ENCODE results near the gene GTF2A1L. TPM values are rescaled to one million over a fixed set of nuclear protein-coding genes. Genes with fewer than 3 reads are reported as not detected.
A peak's percentile ranks its signal among the peaks of the same experiment; 100 is the strongest.

Gene GTF2A1L
- total RNA-seq, 1 donor from 2014 or later = 0.26 TPM

DNA sequence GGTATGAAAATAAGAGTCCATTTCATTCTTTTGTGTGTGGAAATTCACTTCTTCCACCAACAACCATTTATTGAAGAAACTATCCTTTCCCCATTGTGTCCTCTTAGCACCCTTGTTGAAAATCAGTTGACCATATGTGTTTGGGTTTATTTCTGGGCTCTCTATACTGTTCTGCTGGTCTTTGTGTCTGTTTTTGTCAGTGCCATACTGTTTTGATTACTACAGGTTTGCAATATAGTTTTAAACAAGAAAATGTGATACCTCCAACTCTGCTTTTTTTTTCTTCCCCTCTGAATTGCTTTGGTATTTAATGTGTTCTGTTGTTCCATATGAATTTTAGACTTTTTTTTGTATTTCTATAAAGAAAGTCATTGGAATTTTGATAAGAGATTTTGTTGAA is 8.4 kb downstream of the GTF2A1L start:
- no peaks in the 10 kb centered on the region for H3K27me3 ChIP-seq (ENCODE audit: control insufficient read depth, insufficient read depth, low read length)
- H3K4me3 ChIP-seq (ENCODE audit: low read depth, low read length) = no peak overlapping the region
- DNase-seq (ENCODE audit: low read depth) (no peak), FAIRE-seq (no peak)
- TF ChIP-seq, protein P1, sequence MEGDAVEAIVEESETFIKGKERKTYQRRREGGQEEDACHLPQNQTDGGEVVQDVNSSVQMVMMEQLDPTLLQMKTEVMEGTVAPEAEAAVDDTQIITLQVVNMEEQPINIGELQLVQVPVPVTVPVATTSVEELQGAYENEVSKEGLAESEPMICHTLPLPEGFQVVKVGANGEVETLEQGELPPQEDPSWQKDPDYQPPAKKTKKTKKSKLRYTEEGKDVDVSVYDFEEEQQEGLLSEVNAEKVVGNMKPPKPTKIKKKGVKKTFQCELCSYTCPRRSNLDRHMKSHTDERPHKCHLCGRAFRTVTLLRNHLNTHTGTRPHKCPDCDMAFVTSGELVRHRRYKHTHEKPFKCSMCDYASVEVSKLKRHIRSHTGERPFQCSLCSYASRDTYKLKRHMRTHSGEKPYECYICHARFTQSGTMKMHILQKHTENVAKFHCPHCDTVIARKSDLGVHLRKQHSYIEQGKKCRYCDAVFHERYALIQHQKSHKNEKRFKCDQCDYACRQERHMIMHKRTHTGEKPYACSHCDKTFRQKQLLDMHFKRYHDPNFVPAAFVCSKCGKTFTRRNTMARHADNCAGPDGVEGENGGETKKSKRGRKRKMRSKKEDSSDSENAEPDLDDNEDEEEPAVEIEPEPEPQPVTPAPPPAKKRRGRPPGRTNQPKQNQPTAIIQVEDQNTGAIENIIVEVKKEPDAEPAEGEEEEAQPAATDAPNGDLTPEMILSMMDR (IDR thresholded peaks at IDR 0.05; ENCODE audit: insufficient read depth, low read length, severe bottlenecking) = no peak
- H3K36me3 ChIP-seq (ENCODE audit: control insufficient read depth, insufficient read depth, low read length) = no peaks in the 10 kb centered on the region

- DNase-seq (ENCODE audit: low read depth) (no peak), FAIRE-seq (no peak)
- H3K4me3 ChIP-seq (ENCODE audit: low read depth, low read length) = no peak overlapping the region
- H3K27me3 ChIP-seq (ENCODE audit: control insufficient read depth, insufficient read depth, low read length) = no peaks in the 10 kb centered on the region
- H3K36me3 ChIP-seq (ENCODE audit: control insufficient read depth, insufficient read depth, low read length) = no peaks in the 10 kb centered on the region
- TF ChIP-seq, protein P1 (IDR thresholded peaks at IDR 0.05; ENCODE audit: insufficient read depth, low read length, severe bottlenecking) = no peak
Observed at GRCh38 chr2:48633143-48633542, 15.5 kb downstream of the GTF2A1L start.

- FAIRE-seq = no peak
- H3K27me3 ChIP-seq (ENCODE audit: control insufficient read depth, insufficient read depth, low read length) = no peaks in the 10 kb centered on the region
- H3K36me3 ChIP-seq (ENCODE audit: control insufficient read depth, insufficient read depth, low read length) = no peaks in the 10 kb centered on the region
- H3K4me3 ChIP-seq (ENCODE audit: low read depth, low read length) = no peak overlapping the region
- TF ChIP-seq, protein P1 (IDR thresholded peaks at IDR 0.05; ENCODE audit: insufficient read depth, low read length, severe bottlenecking) = no peak
- no peak for DNase-seq (ENCODE audit: low read depth)
Observed at GRCh38 chr2:48635786-48636185, 18.1 kb downstream of the GTF2A1L start.

DNA sequence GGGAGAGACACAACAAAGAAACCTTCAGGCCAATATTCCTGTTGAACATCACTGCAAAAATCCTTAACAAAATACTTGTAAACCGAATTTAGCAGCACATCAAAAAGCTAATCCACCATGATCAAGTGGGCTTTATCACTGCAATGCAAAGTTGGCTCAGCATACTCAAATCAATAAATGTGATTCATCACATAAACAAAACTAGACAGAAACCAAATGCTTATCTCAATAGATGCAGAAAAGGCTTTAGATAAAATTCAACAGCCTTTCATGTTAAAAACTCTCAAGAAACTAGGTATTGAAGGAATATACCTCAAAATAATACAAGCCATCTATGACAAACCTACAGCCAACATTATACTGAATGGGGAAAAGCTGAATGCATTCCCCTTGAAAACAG is 20.6 kb downstream of the GTF2A1L start:
- TF ChIP-seq, protein P1 (IDR thresholded peaks at IDR 0.05; ENCODE audit: insufficient read depth, low read length, severe bottlenecking) = no peak
- FAIRE-seq (no peak), DNase-seq (ENCODE audit: low read depth) (no peak)
- Histone ChIP-seq H3K36me3 (ENCODE audit: control insufficient read depth, insufficient read depth, low read length) (no peaks in the 10 kb centered on the region), H3K27me3 (ENCODE audit: control insufficient read depth, insufficient read depth, low read length) (no peaks in the 10 kb centered on the region), H3K4me3 (ENCODE audit: low read depth, low read length) (no peak overlapping the region)

DNA sequence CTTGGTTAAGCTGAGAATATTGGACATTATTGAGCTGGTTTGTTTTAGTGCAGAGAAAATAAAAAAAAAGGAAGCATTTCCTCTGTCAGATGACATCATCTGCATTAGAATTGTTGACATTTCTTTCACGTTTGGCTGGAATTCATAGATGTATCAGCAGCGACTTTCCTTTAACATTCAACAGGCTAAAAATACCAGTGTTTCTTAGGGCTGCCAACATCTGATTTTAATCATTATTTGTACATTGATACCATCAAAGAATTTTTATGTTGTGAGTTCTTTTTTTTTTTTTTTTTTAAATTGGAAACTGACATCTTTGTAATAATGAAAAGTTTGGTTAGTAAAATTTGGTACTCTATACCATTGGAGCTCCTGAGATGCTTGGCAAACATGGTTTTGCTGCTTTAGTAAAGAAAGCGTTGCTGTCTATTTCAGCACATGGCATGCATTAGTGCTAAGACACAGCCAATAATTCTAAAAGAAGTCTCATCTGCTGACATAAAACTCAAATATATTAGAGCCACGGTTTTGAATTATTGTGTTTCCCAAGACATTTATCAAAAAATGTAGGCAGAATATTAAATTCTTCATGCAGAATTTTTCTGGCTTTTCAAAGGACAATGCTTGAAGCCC is 33.6 kb downstream of the GTF2A1L start:
- TF ChIP-seq, protein P1 (IDR thresholded peaks at IDR 0.05; ENCODE audit: insufficient read depth, low read length, severe bottlenecking) = no peak
- no peak for FAIRE-seq
- H3K4me3 ChIP-seq (ENCODE audit: low read depth, low read length) = no peak overlapping the region

GRCh38 chr2:48668992-48669391 is 51.3 kb downstream of the GTF2A1L start:
- TF ChIP-seq, protein P1 (IDR thresholded peaks at IDR 0.05; ENCODE audit: insufficient read depth, low read length, severe bottlenecking) = no peak
- Histone ChIP-seq H3K4me3 (ENCODE audit: low read depth, low read length) (no peak overlapping the region), H3K27me3 (ENCODE audit: control insufficient read depth, insufficient read depth, low read length) (no peaks in the 10 kb centered on the region), H3K36me3 (ENCODE audit: control insufficient read depth, insufficient read depth, low read length) (no peaks in the 10 kb centered on the region)
- FAIRE-seq (no peak), DNase-seq (ENCODE audit: low read depth) (no peak)

More for the DNA sequence above, 33.6 kb downstream of the GTF2A1L start:
- no peaks in the 10 kb centered on the region for H3K27me3 ChIP-seq (ENCODE audit: control insufficient read depth, insufficient read depth, low read length)
- DNase-seq (ENCODE audit: low read depth) = peak; percentile 7
- H3K36me3 ChIP-seq (ENCODE audit: control insufficient read depth, insufficient read depth, low read length) = no peaks in the 10 kb centered on the region
